NCI-H748 (cell line): ENCODE results near the gene STYXL1.
A peak's percentile ranks its signal among the peaks of the same experiment; 100 is the strongest.

Experiments
- DNase-seq: peaks from one replicate; lab custom pipeline; 2025; ENCODE audit not compliant: unreplicated experiment; lab: John Stamatoyannopoulos, UW

STYXL1 gene

DNA sequence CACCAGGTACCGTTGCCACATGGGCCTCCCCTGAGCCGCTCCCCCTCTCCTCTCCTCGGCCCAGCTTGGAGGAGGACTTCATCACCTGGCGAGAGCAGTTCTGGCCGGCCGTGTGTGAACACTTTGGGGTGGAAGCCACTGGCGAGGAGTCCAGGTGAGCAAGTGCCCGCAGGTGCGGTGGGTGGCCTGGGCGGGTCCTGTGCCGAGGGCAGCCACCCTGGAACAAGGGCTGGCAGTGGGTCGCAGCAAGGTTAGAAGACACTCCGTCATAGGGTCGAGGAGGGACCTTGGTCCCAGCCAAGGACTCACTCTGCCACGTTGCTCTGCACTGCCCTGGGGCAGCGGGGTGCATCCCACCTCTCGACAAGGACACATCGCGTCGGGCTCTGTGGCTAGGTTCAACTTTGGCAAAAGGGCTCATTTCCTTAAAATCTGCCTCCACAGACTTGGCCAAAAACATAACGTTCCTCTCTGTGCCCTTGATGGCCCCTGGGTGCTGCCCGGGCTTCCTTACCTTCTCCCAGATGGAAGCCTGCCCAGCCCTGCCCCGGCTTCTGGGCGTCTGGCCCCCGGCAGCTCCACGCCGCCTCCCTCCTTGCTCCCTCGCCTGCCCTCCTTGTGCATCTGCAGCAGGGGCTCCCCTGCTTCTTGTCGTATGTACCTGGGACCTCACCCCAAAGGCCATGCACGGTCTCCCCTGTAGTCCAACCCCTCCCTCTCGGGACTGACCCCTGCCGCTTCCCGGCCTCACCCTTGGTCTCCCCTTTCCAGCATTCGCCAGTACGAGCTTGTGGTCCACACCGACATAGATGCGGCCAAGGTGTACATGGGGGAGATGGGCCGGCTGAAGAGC lies 66.1 kb downstream of the STYXL1 start:
- no peak for DNase-seq

DNA sequence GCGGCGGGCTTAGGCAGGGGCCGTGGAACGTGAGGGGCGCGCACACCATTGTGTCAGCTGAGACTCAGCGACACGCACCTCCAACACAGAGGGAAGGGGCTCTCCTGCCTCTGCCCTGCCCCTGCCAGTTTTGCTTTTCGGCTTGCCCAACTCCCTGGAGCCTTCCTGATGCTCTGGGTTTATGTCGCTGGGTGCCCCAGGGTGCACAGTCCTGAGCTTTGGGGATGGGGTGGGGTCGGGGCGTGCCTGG lies 66.7 kb downstream of the STYXL1 start:
- no peak for DNase-seq

DNA sequence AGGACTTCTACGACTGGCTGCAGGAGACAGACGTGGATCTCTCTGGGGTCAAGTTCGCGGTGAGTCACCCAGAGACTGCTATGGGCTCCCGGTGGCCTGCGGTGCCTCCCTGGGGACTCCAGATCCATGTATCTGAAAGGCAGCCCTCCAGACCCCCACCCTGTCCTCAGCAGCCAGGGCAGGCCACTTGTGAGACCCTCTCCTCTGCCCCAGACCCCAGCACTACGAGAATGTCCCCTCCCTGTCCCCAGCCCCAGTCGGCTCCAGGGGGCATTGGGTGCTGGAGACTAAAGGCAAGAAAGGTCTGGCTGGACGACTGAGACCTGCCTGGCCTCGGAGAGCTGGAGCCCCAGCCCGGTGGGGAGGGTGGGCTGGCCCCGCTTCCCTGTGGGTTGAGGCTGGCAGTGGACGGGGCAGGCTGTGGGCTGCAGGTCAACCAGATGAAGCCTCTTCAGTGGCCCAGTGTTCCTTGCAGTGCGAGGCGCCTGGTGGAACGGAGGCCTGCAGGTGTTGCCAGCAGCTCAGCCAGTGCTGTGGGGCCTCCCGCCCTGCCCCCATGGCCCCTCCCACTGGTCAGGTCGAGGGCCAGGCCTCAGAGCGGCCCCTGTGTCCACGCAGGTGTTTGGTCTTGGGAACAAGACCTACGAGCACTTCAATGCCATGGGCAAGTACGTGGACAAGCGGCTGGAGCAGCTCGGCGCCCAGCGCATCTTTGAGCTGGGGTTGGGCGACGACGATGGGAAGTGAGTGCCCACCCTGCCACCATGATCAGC lies 67.2 kb downstream of the STYXL1 start:
- no peak for DNase-seq

DNA sequence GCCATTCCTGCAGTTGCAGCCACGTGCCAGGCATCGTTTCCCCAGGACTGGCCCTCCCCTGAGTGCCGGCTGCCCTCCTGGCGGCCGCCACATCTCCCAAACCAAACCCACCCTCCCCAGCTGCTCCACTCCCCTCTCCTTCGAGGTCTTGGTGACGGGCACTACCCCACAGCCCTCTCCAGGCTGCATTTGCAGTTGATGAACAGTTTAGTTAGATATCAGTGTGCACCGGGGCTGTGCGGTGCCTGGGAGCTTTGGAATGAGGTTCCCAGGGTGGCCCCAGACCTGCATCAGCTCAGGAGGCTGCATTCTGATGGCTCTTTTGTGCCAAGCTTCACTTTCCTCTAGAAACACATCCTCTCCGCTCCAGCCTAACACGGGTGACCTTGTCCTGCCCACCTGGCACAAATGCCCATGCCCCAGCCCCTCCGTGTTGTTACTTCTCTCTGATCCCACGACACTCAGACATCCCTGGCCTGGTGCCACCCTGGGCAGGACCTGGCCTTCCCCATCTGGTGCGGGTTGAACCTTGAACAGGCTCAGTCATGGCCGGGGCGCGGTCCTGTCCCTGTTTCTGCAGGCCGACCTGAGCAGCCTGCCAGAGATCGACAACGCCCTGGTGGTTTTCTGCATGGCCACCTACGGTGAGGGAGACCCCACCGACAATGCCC lies 67.9 kb downstream of the STYXL1 start:
- DNase-seq = no peak

DNA sequence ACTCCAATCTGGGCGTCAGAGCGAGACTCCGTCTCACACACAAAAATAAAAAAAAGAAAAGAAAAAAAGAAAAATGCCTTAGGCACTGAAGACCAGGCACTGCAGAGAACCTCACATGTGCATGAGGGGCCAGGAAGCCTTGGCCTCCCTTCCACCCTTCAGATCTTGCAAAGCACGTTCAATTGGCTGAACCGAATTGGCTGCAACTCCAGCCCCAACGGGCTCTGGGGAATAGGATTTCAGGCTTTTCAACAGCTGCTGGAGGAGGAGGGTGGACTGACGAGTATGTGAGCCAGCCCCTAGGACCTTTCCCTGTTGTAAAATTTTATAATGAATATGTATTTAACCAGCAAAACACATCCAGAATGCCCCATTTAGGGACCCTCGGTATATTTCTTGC lies 70.1 kb downstream of the STYXL1 start:
- no peak for DNase-seq

DNA sequence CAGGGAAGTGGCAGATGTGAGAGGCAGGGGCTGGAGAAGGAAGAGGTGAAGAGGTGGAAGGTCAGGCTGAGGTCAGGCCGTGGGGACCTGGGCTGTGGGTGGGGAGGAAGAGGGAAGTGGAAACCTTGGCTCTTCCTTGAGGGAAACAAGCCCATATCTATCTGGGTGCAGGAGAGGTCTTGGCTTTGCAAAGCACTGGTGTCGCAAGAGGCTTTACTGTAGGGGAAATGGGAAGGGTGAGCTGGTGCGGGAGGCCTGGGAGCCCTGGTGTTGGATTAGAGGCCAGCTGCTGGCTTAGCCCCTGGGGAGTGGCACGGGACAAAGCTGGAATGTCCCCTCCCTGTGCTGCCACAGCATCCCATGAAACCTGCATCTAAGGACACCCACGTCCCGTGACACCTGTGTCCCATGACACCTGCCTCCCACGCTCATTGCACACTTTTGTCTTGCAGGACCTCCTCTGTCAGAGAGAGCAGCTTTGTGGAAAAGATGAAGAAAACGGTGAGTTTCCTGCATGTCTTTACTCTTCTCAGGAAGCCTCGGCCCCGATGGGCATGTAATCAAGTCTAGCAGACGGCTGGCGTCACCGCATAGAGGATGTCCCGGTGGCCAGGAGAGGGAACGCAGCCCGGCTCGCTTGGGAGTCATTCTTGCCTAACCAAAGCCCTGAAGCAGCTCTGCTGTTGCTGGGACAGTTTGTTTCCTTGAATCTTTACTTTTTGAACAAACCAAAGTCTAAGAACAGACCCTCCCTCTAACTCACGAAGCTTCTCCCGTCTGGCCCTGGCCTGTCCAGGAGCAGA lies 75.6 kb downstream of the STYXL1 start:
- no peak for DNase-seq

DNA sequence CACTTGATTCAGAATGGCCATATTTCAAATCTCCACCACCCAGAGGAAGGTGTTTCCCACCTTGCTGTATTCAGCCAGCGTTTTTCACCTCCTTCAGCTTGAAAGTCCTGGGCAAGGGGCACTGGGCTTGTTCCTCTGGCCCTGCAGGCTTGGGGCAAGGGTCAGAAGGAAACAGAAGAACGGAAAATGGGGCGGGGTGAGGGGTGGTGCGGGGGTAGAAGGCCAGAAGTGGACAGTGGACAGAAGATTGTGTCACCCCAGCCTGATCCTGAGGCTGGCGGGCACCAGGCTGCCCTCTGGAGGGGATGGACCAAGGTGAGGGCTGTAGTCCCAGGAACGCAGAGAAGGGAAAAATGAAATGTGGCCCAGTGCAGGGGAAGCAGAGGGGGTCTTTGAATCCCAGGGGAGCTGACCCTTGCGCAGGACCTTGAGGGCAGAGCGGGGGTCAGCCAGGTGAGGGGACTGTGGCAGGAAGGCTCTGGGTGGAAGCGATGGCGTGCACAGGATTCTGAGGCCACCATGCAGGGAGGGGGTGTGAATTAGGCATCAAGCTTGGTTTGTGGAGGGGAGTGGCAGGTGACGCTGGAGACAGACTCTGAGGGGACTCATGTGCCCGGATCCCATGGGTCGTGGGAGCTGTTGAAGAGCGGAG lies 76.4 kb downstream of the STYXL1 start:
- DNase-seq = no peak

DNA sequence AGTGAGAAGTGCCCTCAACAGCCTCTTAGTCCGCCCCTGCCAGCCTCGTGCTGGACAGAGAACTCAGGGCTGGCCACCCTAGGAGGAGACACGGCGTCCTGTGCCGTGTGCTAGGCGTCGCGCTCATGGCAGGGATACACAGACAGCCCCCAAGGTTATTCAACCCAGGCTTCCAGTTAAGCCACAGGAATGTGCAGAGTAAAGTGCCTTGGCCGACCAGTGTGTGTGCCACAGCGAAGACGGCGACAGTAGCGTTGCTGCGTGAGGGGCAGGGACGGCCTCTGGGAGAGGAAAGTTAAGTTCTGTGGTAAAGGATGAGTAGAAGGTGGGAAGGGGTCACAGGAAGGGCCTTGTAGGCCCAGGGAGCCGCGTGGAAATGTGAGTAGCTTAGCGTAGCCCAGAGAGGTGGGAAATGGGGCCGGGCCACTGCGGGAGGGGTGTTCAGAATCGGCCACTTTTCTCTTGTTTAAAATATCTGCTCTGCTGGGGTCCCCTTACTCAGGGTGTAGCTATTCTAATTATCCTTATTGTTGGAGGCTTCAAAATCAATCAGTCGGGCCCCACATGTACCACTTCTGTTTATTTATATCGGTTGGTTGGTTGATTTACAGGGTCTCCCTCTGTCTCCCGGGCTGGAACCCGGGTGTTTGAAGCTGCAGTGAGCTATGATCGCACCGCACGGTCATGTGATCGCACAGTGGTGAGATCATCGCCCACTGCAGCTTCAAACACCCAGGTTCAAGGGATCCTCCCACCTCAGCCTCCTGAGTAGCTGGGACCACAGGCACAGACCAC lies 77.9 kb downstream of the STYXL1 start:
- no peak for DNase-seq

DNA sequence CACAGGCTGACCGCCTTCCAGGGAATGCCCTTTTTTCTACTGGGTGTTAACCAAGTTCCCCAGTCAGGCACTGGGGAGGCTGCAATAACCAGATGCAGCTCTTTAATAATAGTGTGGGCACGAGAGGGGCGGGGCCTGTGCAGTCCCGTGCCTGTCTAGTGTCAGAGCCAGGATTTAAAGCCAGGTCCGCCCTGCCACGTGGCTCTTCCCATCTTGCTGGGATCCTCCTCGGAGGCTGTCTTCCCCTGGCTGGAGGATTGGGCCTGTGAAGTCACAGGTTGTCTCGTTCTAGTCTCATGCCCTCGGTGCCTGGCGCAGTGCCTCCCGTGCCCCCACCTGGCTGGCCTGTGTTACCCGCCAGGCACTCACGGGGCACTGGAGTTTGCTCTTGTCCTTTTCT lies 78.6 kb downstream of the STYXL1 start:
- no peak for DNase-seq

DNA sequence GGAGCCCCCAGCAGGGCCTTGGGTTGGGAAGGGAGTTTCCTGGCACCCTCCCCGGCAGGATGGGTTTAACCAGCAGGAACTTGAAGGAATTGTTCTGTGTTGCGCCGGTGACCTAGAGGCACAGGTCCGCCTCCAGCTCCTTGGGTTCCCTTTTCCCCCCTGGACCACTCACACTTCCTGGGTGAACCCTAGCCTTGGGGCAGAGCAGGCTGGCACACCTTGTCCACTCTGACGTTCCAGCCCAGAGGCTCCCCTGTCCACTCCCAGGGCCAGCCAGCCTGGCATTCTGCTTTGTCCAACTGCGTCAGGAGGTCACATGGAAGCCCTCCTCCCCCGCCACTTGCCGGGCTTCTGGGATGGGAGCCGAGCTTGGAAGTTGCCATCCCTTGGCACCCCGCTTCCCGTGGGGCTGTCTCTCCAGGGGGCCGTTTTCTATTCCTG lies 79.2 kb downstream of the STYXL1 start:
- DNase-seq = no peak

DNA sequence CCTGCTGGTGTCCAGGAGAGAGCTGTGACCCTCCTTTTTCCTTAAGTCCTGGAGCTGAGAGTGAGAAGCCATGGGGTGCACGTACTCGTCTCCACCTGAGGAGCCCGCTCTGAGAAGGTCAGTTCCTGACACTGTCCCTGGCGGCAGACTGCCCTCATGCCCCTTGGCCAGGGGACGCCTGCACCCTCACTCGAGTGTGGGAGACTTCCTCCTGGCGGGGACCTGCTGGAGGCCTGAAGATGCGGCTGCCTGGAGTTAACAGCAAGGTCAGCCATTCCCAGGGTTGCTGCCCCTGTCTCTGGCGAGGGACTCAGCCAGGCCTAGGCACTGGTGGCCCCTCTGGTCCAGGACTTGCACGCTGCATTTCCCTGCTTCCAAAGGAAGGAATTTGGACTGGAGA lies 79.8 kb downstream of the STYXL1 start:
- no peak for DNase-seq

DNA sequence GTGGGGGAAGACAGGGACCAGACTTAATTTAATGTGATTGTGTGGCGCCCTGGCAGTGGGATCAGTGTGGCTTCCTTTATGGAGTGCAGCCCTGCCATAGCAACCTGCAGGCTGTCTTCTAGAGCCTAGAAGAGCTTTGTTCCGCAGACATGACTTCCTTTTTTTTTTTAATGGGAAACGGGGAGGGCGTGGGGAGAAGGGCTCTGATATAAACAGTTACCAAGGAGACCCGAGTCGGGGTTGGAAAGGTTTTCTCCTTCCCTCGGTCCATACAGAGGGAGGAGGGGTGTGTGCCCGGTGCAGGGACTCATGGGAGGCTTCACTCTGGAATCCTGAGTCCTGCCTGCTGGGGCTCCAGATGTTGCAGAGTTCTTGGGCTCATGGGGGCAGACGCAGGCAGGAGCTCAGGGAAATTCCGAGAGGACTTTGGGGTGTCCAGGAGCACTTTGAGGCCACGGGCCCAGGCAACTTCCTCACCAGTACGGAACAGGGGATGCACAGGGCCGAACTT lies 80.3 kb downstream of the STYXL1 start:
- DNase-seq = peak; percentile 39

DNA sequence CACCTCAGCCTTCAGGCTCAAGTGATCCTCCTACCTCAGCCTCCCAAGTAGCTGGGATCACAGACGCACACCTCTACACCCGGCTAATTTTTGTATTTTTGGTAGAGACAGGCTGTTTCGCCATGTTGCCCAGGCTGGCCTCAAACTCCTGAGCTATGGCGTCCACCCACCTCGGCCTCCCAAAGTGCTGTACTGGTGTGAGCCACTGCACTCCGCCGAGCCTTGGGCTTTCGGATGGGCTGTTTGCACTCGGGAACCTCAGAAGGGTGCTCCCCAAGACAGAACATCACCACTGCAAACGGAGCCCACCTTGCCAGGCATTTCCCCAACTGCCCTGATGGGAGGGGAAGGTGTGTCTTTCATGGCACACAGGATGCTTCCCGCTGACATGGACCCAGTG lies 80.7 kb downstream of the STYXL1 start:
- DNase-seq = no peak

DNA sequence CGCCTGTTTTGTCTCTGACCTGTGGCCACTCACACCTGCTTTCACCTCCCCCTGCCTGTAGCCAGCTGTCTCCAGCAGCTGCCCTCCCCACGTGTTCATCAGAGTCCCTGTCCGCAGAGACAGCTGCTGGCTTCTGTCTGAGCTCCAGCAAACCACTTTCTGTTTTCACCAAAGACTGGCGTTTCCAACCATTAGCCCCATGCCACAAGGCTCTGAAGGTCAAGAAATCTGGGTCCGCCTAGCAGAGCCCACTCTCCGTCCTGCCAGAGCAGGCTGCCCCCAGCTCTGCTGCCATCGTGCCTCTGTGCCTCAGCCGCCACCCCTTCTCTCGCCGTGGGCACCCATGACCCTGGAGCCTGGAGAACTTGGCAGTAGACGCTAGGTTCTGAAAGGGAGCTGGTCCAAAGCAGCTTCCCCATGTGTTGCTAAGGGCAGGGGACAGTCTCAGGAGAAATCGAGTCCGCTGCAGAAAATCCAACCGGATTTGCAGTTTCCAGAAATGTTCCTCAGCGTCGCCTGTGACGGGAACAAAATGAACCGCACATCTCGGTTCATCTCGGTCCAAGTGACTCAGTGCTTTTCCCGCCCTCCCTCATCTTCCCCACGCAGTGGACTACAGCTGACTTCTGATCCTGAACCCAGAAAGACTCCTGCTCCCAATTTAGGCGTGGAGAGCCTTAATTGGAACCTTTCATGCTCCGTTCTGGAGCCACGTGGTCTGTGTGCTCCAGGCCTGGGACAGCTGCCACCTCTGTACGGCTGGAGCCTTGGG lies 81.4 kb downstream of the STYXL1 start:
- peak; percentile 48 for DNase-seq

DNA sequence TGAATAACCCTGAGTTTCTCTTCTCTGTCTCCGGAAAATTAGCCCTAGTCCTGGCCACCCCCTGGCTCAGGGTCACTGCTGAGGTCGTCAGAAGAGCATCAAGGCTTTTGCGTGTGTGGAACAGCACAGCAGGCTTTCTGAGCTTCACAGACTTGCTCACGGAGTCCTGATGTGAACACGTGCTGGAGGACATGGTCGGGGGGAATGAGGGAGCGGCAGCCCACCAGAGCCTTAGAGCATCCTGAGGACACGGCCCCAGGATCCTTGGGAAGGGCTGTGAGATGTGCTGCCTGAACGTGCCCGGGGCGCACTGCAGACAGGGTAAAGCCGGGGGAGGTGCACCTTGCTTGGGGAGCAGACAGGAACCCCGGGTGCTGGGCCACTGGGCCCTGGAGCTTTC lies 82.2 kb downstream of the STYXL1 start:
- no peak for DNase-seq

DNA sequence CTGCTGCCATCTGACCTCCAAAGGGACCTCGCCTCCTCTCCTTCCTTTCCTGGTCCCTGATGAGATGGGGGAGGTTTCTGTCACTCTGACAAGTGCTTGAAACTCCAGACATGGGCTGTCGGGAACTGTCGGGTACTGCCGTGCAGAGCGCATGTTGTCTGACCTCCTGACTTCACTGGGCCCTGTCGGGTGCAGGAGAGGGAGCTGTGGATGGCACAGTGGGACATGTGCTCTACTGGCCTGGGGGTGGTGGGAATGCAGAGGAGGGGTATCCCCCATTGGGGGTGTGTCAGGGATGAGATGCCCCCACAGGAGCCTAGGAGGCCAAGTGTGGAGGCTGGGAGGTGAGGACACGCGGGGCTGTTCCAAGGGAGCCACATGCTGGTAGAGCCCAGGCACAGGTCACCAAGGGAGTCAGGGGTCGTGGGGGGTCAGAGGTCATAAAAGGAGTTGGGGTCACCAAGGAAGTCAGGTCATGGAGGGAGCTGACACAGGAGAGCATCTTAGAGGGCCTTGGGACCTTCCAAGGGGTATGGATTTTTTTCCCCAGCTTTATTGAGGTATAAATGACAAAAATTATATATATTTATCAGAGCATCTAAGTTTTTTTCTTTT lies 84.3 kb downstream of the STYXL1 start:
- DNase-seq = no peak

DNA sequence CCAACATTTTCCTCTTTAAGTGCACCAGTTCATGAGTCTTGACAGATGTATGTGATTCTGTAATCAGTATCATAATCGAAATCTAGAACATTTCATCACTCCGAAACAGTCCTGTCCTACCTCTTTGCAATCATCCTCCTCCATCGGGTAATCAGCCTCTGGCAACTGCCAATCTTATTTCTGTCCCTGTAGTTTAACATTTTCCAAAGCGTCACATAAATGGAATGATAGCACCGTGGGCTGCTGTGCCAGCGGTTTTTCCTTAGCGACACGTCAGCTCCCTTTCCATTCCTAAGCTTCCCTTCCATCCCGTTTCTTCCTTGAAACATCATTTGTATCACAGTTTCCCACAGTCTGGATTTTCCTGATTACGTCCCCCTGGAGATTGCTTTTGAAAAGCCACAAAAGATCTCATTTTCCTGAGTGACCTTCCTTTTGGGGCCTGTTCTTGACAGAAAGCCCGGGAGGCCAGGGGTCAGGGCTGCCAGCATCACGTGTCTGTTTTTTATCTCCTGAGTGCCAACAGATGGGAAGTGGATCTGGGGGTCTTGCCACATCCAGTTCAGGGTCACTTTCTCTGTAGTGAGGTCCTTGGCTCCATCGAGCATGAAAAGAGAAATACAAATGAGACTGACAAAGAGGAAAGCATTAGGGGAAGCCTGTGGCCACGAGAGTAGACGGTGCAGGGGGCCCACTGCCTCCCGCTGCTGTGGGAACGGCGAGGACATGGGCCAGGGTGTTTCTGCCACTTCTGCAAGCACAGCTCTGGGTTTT lies 85.0 kb downstream of the STYXL1 start:
- no peak for DNase-seq

DNA sequence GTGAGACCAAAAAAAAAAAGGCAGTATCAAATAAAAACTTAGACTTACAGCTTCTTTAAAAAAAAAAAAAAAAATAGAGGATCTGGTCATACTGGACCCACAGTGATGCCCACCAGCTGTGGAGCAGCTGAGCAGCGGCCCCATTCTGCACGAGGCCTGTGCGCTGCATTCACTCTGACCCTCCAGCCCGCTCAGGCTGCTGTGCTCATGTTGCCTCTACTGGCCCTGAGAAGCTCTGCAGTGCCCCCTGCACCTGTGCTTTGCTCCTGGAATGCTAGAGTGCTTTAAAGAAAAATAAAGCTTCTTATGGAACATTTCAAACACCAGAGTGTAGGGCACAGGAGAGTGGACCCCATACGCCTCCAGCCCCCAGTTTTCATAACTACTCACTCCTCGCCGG lies 86.6 kb downstream of the STYXL1 start:
- no peak for DNase-seq
